GM19468 (cell line): Measurements from ENCODE around the gene KATNIP.

Experiments
- ATAC-seq: cut with Tn5 transposase; IDR thresholded peaks from one replicate; pipeline ENCODE4 v1.9.1; 2021; ENCODE audit warnings: mild to moderate bottlenecking, moderate library complexity, moderate number of reproducible peaks; ENCODE audit not compliant: unreplicated experiment; ENCODE audit errors: extremely low read depth

Gene KATNIP

GRCh38 chr16:27576729-27577128, 26.8 kb downstream of the KATNIP start:
- no peak for ATAC-seq

GRCh38 chr16:27579087-27579980, 29.4 kb downstream of the KATNIP start:
- ATAC-seq = no peak

GRCh38 chr16:27582883-27583282, 32.9 kb downstream of the KATNIP start:
- no peak for ATAC-seq

GRCh38 chr16:27583634-27584033, 33.7 kb downstream of the KATNIP start:
- ATAC-seq = no peak

- ATAC-seq = no peak
Measured at GRCh38 chr16:27585200-27585599, 35.3 kb downstream of the KATNIP start.

- ATAC-seq = no peak
Measured at GRCh38 chr16:27586711-27587110, 36.8 kb downstream of the KATNIP start.

- ATAC-seq = no peak
Measured at GRCh38 chr16:27588057-27588456, 38.1 kb downstream of the KATNIP start.

GRCh38 chr16:27591837-27592236, 41.9 kb downstream of the KATNIP start:
- no peak for ATAC-seq

- ATAC-seq = no peak
Measured at GRCh38 chr16:27595475-27595874, 45.5 kb downstream of the KATNIP start.

GRCh38 chr16:27595993-27596392, 46.0 kb downstream of the KATNIP start:
- no peak for ATAC-seq

- no peak for ATAC-seq
Measured at GRCh38 chr16:27596411-27596810, 46.5 kb downstream of the KATNIP start.

- no peak for ATAC-seq
Measured at GRCh38 chr16:27597361-27597760, 47.4 kb downstream of the KATNIP start.

- ATAC-seq = no peak
Measured at GRCh38 chr16:27598220-27598619, 48.3 kb downstream of the KATNIP start.

GRCh38 chr16:27598931-27599565, 49.1 kb downstream of the KATNIP start:
- ATAC-seq = no peak

GRCh38 chr16:27599606-27600005, 49.7 kb downstream of the KATNIP start:
- ATAC-seq = no peak
